Measurements from ENCODE around the gene STXBP5.

The STXBP5 gene

DNA sequence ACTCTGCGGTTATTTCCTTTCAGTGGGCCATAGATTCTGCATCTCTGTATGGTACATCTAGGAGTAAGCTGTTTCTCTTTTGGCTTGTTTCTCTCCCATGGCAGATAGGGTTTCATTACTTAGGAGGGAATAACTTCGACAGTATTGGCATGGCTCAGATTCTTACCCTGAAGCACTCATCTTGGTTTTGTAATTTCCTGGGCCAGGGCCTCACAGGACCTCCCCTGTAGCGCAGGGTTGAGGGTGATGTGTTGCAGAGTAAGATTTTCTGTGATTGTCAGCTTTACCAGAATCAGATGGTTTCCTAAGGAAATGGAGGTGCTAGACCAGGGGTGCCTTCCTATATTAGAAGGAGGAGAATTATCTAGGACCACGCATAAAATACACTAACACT is 78.3 kb downstream of the STXBP5 start:
- DNase-seq = no peak
- no CpG with 5 or more reads among the region's 4 CpGs for WGBS (ENCODE audit: extremely low coverage, insufficient coverage, insufficient read length)
- no peaks in the 10 kb centered on the region for H3K79me1 ChIP-seq (ENCODE audit: low read length)
- H2AFZ ChIP-seq (ENCODE audit: insufficient read depth, low read length, poor library complexity) = no peak overlapping the region
- no peaks in the 10 kb centered on the region for H3K79me2 ChIP-seq (ENCODE audit: control insufficient read depth, insufficient read depth, low read length, poor library complexity)
- H3K27me3 ChIP-seq (ENCODE audit: insufficient read depth, low read length) = no peaks in the 10 kb centered on the region
- no peak overlapping the region for H3K4me3 ChIP-seq (ENCODE audit: low read depth, low read length)
- H3K4ac ChIP-seq (ENCODE audit: low read depth, low read length) = no peak overlapping the region
- no peaks in the 10 kb centered on the region for H3K9me3 ChIP-seq (ENCODE audit: insufficient read depth, low read depth, low read length)
- H3K4me2 ChIP-seq (ENCODE audit: low read length) = no peak overlapping the region
- no peak overlapping the region for H2BK120ac ChIP-seq (ENCODE audit: insufficient read depth, low read length, poor library complexity)
- no peak overlapping the region for H3K23ac ChIP-seq (ENCODE audit: low read length)
- H3K36me3 ChIP-seq (ENCODE audit: control insufficient read depth in 1 of 2, insufficient read depth in 2 of 2, low read length in 2 of 2) = peaks cover 4 to 5% of the 10 kb centered on the region in 2 experiments
- no peak overlapping the region for H3K9ac ChIP-seq (ENCODE audit: low read length)
- H3K4me1 ChIP-seq (ENCODE audit: control insufficient read depth in 1 of 2, insufficient read depth in 2 of 2, low read length in 2 of 2) = no peaks in the 10 kb centered on the region
- H3K18ac ChIP-seq (ENCODE audit: low read length) = no peak overlapping the region
- no peak overlapping the region for H4K91ac ChIP-seq (ENCODE audit: low read depth, low read length)
- H3K14ac ChIP-seq (ENCODE audit: low read length) = no peak overlapping the region
- no peak overlapping the region for H2BK12ac ChIP-seq (ENCODE audit: low read length)
- no peak overlapping the region for H2BK5ac ChIP-seq (ENCODE audit: low read depth, low read length, poor library complexity)
- no peak overlapping the region for H4K8ac ChIP-seq (ENCODE audit: low read depth, low read length)
- no peak overlapping the region for H4K12ac ChIP-seq (ENCODE audit: low read depth, low read length)
- H3K27ac ChIP-seq (ENCODE audit: low read depth, low read length) = no peak overlapping the region
- no peak overlapping the region for H2AK5ac ChIP-seq (ENCODE audit: low read length)

DNA sequence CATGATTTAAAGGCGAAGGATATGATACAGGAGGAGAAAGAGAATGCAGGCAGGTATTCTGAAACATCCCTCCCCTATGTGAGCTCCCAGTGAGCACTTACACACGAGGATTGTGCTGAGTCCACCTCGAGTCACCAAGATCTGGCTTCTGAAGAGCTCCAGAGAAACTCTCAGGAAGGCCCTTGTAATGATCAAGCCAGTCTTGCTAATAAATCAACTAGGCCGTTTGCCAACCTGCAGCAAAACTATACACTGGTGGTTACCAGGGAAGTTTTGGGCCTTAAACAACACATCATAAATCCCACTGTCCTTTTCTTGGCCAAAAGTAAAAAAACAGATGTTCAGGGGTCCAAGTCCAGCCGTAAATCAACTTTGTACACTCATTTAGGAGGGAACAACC is 79.2 kb downstream of the STXBP5 start:
- Histone ChIP-seq H3K27ac (ENCODE audit: low read depth, low read length) (no peak overlapping the region), H2BK120ac (ENCODE audit: insufficient read depth, low read length, poor library complexity) (no peak overlapping the region), H3K9me3 (ENCODE audit: insufficient read depth, low read depth, low read length) (no peaks in the 10 kb centered on the region), H3K9ac (ENCODE audit: low read length) (no peak overlapping the region), H3K23ac (ENCODE audit: low read length) (no peak overlapping the region), H3K27me3 (ENCODE audit: insufficient read depth, low read length) (no peaks in the 10 kb centered on the region), H3K79me1 (ENCODE audit: low read length) (no peaks in the 10 kb centered on the region), H3K4me2 (ENCODE audit: low read length) (no peak overlapping the region), H2BK12ac (ENCODE audit: low read length) (no peak overlapping the region), H3K4me1 (ENCODE audit: control insufficient read depth in 1 of 2, insufficient read depth in 2 of 2, low read length in 2 of 2) (peaks cover 0 to 3% of the 10 kb centered on the region in 2 experiments), H3K4ac (ENCODE audit: low read depth, low read length) (no peak overlapping the region), H2AFZ (ENCODE audit: insufficient read depth, low read length, poor library complexity) (no peak overlapping the region), H3K79me2 (ENCODE audit: control insufficient read depth, insufficient read depth, low read length, poor library complexity) (no peaks in the 10 kb centered on the region), H2BK5ac (ENCODE audit: low read depth, low read length, poor library complexity) (no peak overlapping the region), H2AK5ac (ENCODE audit: low read length) (no peak overlapping the region), H3K14ac (ENCODE audit: low read length) (no peak overlapping the region), H3K36me3 (ENCODE audit: control insufficient read depth in 1 of 2, insufficient read depth in 2 of 2, low read length in 2 of 2) (peaks cover 4 to 5% of the 10 kb centered on the region in 2 experiments), H3K4me3 (ENCODE audit: low read depth, low read length) (no peak overlapping the region), H3K18ac (ENCODE audit: low read length) (no peak overlapping the region), H4K12ac (ENCODE audit: low read depth, low read length) (no peak overlapping the region), H4K91ac (ENCODE audit: low read depth, low read length) (no peak overlapping the region), H4K8ac (ENCODE audit: low read depth, low read length) (no peak overlapping the region)
- WGBS (ENCODE audit: extremely low coverage, insufficient coverage, insufficient read length) = no CpG with 5 or more reads among the region's 5 CpGs
- DNase-seq = no peak

DNA sequence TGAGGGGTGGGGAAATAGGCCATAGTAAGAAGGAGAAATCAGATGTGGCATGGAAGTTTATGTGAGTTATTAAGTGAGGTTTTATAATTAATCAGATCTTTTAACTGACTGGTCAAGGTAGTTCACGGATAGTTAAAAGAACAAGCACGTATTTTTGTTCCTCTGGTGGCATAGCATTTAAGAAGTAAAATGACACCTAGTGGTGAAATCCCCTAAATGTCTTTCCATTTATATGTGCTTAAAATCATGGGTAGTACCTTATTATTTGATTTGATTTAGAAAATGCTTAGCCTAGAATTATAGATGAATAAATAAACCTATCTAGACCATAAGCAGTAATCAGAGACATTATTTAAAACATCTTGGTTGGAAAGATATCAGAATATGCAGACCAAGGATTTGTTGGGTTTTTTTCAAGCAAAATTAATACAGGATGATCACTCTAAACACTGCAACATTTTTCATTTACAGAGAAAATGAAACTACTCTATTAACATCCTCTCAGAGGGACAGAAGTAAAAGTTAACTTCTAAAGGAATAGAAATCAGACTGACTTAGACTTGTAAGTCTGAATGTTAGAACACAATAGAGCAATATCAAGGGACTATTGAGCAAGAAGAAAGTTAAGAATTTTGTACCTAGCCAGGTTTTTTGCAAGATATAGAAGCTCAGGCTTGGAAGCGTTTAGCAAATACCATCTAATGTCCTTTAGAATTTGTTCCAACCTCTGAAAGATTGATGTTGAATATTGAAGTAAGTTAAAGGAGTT is 81.1 kb downstream of the STXBP5 start:
- Histone ChIP-seq H3K4ac (ENCODE audit: low read depth, low read length) (no peak overlapping the region), H3K27me3 (ENCODE audit: insufficient read depth, low read length) (no peaks in the 10 kb centered on the region), H2BK5ac (ENCODE audit: low read depth, low read length, poor library complexity) (no peak overlapping the region), H4K91ac (ENCODE audit: low read depth, low read length) (no peak overlapping the region), H2BK12ac (ENCODE audit: low read length) (no peak overlapping the region), H2AK5ac (ENCODE audit: low read length) (no peak overlapping the region), H3K23ac (ENCODE audit: low read length) (no peak overlapping the region), H3K14ac (ENCODE audit: low read length) (no peak overlapping the region), H3K18ac (ENCODE audit: low read length) (no peak overlapping the region), H3K9me3 (ENCODE audit: insufficient read depth, low read depth, low read length) (peaks cover 3% of the 10 kb centered on the region), H3K4me1 (ENCODE audit: control insufficient read depth in 1 of 2, insufficient read depth in 2 of 2, low read length in 2 of 2) (peaks cover 2 to 3% of the 10 kb centered on the region in 2 experiments), H3K9ac (ENCODE audit: low read length) (no peak overlapping the region), H2BK120ac (ENCODE audit: insufficient read depth, low read length, poor library complexity) (no peak overlapping the region), H3K36me3 (ENCODE audit: control insufficient read depth in 1 of 2, insufficient read depth in 2 of 2, low read length in 2 of 2) (peaks cover 6% of the 10 kb centered on the region in 2 experiments), H3K79me1 (ENCODE audit: low read length) (no peaks in the 10 kb centered on the region), H3K4me3 (ENCODE audit: low read depth, low read length) (no peak overlapping the region), H4K12ac (ENCODE audit: low read depth, low read length) (no peak overlapping the region), H4K8ac (ENCODE audit: low read depth, low read length) (no peak overlapping the region), H2AFZ (ENCODE audit: insufficient read depth, low read length, poor library complexity) (no peak overlapping the region), H3K79me2 (ENCODE audit: control insufficient read depth, insufficient read depth, low read length, poor library complexity) (no peaks in the 10 kb centered on the region), H3K27ac (ENCODE audit: low read depth, low read length) (no peak overlapping the region), H3K4me2 (ENCODE audit: low read length) (no peak overlapping the region)
- peak in 1 of 2 donors; percentile 50 for DNase-seq
- no CpG with 5 or more reads among the region's 3 CpGs for WGBS (ENCODE audit: extremely low coverage, insufficient coverage, insufficient read length)

DNA sequence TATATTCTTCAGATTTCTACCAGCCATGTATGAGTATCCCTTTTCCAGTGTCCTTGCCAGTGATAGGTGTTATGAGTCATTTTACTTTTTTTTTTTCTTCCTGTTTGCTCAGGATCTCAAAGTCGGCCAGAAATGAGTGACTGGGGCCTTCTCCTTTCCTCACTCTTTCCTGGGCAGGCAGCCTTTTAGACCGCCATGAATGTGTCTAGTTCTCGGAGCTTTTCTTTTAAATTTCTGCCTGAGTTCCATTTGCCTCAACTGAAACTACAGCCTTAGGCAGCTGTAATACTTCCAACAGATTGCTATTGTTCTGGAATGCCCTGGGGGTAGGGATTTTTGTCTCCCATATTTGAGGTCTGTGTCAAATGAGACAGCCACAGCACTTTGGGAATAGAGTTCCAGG is 83.7 kb downstream of the STXBP5 start:
- peaks cover 5 to 6% of the 10 kb centered on the region in 2 experiments for H3K36me3 ChIP-seq (ENCODE audit: control insufficient read depth in 1 of 2, insufficient read depth in 2 of 2, low read length in 2 of 2)
- H4K8ac ChIP-seq (ENCODE audit: low read depth, low read length) = no peak overlapping the region
- no peak overlapping the region for H3K9ac ChIP-seq (ENCODE audit: low read length)
- no peak overlapping the region for H2BK12ac ChIP-seq (ENCODE audit: low read length)
- H3K9me3 ChIP-seq (ENCODE audit: insufficient read depth, low read depth, low read length) = peaks cover 3% of the 10 kb centered on the region
- no peak overlapping the region for H2AK5ac ChIP-seq (ENCODE audit: low read length)
- no peak overlapping the region for H3K4me3 ChIP-seq (ENCODE audit: low read depth, low read length)
- peak overlapping the region; percentile 22 for H3K4me2 ChIP-seq (ENCODE audit: low read length)
- no CpG with 5 or more reads among the region's 3 CpGs for WGBS (ENCODE audit: extremely low coverage, insufficient coverage, insufficient read length)
- H3K18ac ChIP-seq (ENCODE audit: low read length) = no peak overlapping the region
- no peak overlapping the region for H2AFZ ChIP-seq (ENCODE audit: insufficient read depth, low read length, poor library complexity)
- H2BK5ac ChIP-seq (ENCODE audit: low read depth, low read length, poor library complexity) = no peak overlapping the region
- DNase-seq = peak; percentile 84 to 95
- no peak overlapping the region for H3K14ac ChIP-seq (ENCODE audit: low read length)
- H3K79me2 ChIP-seq (ENCODE audit: control insufficient read depth, insufficient read depth, low read length, poor library complexity) = no peaks in the 10 kb centered on the region
- no peak overlapping the region for H3K23ac ChIP-seq (ENCODE audit: low read length)
- no peaks in the 10 kb centered on the region for H3K79me1 ChIP-seq (ENCODE audit: low read length)
- H3K27me3 ChIP-seq (ENCODE audit: insufficient read depth, low read length) = no peaks in the 10 kb centered on the region
- peak overlapping the region; percentile 65 for H3K27ac ChIP-seq (ENCODE audit: low read depth, low read length)
- H4K12ac ChIP-seq (ENCODE audit: low read depth, low read length) = no peak overlapping the region
- H2BK120ac ChIP-seq (ENCODE audit: insufficient read depth, low read length, poor library complexity) = no peak overlapping the region
- H3K4ac ChIP-seq (ENCODE audit: low read depth, low read length) = no peak overlapping the region
- H4K91ac ChIP-seq (ENCODE audit: low read depth, low read length) = no peak overlapping the region
- H3K4me1 ChIP-seq (ENCODE audit: control insufficient read depth in 1 of 2, insufficient read depth in 2 of 2, low read length in 2 of 2) = peaks cover 2 to 3% of the 10 kb centered on the region in 2 experiments
